Thyroid gland (tissue), 4 donors: ENCODE data around the gene ZSCAN25.

Experiments
- POLR2A ChIP-seq, 2 donors: fragments of 450-650 bp; IDR thresholded peaks; one replicate each; pipeline ENCODE4 v1.6.1; 2017; ENCODE audit warnings: antibody characterized with exemption in 2 of 2, mild to moderate bottlenecking in 2 of 2, moderate library complexity in 1 of 2
- TF ChIP-seq, protein P1 (sequence below), 6 experiments: fragments of 200-600 bp in 3 of 6; fragments of 450-650 bp in 3 of 6; sonication (generic) in 3 of 6; IDR thresholded peaks; one replicate each; pipeline ENCODE4 v1.5.1; 2016 to 2019; ENCODE audit warnings: antibody characterized with exemption in 6 of 6, mild to moderate bottlenecking in 2 of 6, inconsistent platforms in 1 of 6, moderate library complexity in 1 of 6

DNA sequence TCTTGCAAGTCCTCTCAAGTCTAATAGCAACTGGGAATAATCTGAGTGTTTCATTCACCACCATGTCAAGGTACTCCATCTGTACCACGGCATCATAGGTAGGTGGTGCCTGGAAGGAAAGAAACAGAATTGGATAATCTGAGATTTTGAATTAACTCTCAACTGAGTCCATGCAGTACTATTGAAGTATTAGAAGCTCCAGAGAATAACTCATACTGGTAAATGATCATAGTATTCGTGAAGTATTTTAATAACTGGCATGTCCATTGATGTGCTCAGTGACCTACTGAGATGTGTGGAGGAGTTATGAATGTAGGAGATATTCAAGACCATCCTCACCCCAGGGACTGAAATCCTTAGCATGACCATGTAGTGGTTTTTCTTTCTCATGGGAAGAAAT lies 35.9 kb downstream of the ZSCAN25 start:
- no peak for TF ChIP-seq POLR2A (IDR thresholded peaks at IDR 0.05)
- TF ChIP-seq, protein P1, sequence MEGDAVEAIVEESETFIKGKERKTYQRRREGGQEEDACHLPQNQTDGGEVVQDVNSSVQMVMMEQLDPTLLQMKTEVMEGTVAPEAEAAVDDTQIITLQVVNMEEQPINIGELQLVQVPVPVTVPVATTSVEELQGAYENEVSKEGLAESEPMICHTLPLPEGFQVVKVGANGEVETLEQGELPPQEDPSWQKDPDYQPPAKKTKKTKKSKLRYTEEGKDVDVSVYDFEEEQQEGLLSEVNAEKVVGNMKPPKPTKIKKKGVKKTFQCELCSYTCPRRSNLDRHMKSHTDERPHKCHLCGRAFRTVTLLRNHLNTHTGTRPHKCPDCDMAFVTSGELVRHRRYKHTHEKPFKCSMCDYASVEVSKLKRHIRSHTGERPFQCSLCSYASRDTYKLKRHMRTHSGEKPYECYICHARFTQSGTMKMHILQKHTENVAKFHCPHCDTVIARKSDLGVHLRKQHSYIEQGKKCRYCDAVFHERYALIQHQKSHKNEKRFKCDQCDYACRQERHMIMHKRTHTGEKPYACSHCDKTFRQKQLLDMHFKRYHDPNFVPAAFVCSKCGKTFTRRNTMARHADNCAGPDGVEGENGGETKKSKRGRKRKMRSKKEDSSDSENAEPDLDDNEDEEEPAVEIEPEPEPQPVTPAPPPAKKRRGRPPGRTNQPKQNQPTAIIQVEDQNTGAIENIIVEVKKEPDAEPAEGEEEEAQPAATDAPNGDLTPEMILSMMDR (IDR thresholded peaks at IDR 0.05), result no peak
